CD4-positive, CD25-positive, alpha-beta regulatory T cell (primary cell): ENCODE results near the gene RMDN3. TPM values are rescaled to one million over a fixed set of nuclear protein-coding genes. Genes with fewer than 3 reads are reported as not detected.

ENCODE experiments used
- ATAC-seq, 2 donors: fragments of 150-1000 bp; cut with Tn5 transposase; one replicate each; pipeline ENCODE4 v1.10.0; 2021; ENCODE audit warnings: low read depth in 2 of 2, moderate number of reproducible peaks in 2 of 2, moderate library complexity in 1 of 2
- DNase-seq, 3 donors: peaks; one replicate each; pipeline versions ENCODE4 v3.0.0 to v3.0.0-alpha.2; 2012 to 2022; ENCODE audit warnings: mixed read lengths in 1 of 3
- H3K27ac ChIP-seq: one replicate; pipeline ENCODE4 v1.7.0; 2013; ENCODE audit warnings: mild to moderate bottlenecking, low read length; ENCODE audit not compliant: insufficient read depth, poor library complexity, severe bottlenecking
- H3K27me3 ChIP-seq: one replicate; pipeline ENCODE4 v1.7.0; 2013; ENCODE audit warnings: low read length; ENCODE audit not compliant: control insufficient read depth, insufficient read depth
- H3K36me3 ChIP-seq: one replicate; pipeline ENCODE4 v1.7.0; 2013; ENCODE audit warnings: mild to moderate bottlenecking, low read length, moderate library complexity; ENCODE audit not compliant: control insufficient read depth, insufficient read depth
- H3K4me1 ChIP-seq: 2 replicates; pipeline ENCODE4 v1.7.0; 2013; ENCODE audit warnings: mild to moderate bottlenecking, low read length; ENCODE audit not compliant: insufficient read depth, control insufficient read depth, poor library complexity, severe bottlenecking
- H3K4me3 ChIP-seq: one replicate; pipeline ENCODE4 v1.7.0; 2013; ENCODE audit warnings: low read depth, mild to moderate bottlenecking, low read length, moderate library complexity
- H3K9me3 ChIP-seq, 2 experiments: 1 replicate in 1 of 2; 2 replicates in 1 of 2; pipeline ENCODE4 v1.7.0; 2013; ENCODE audit warnings: low read length in 2 of 2, mild to moderate bottlenecking in 1 of 2, moderate library complexity in 1 of 2; ENCODE audit not compliant: control insufficient read depth in 2 of 2
- H3K27ac Mint-ChIP-seq, 3 donors: one replicate each; pipeline ENCODE4 v1.8.0; 2020 to 2022; ENCODE audit warnings: mild to moderate bottlenecking in 3 of 3, mixed read lengths in 3 of 3, moderate library complexity in 2 of 3
- H3K27me3 Mint-ChIP-seq: one replicate; pipeline ENCODE4 v1.8.0; 2022; ENCODE audit warnings: mild to moderate bottlenecking, mixed read lengths
- H3K36me3 Mint-ChIP-seq: one replicate; pipeline ENCODE4 v1.8.0; 2020; ENCODE audit warnings: mixed read lengths
- H3K4me1 Mint-ChIP-seq, 4 donors: one replicate each; pipeline ENCODE4 v1.8.0; 2020 to 2022; ENCODE audit warnings: mixed read lengths in 4 of 4, mild to moderate bottlenecking in 1 of 4
- H3K4me3 Mint-ChIP-seq, 4 donors: one replicate each; pipeline ENCODE4 v1.8.0; 2020 to 2022; ENCODE audit warnings: mild to moderate bottlenecking in 4 of 4, mixed read lengths in 4 of 4, moderate library complexity in 3 of 4
- H3K9me3 Mint-ChIP-seq, 7 donors: one replicate each; pipeline ENCODE4 v1.8.0; 2020 to 2022; ENCODE audit warnings: mixed read lengths in 7 of 7, mild to moderate bottlenecking in 3 of 7, moderate library complexity in 2 of 7
- polyA plus RNA-seq, 4 donors: library from polyadenylated mRNA; unstranded; fragments of 300-500 nt; fragmentation: Illumina TruSeq; gene quantifications; one replicate each; pipeline ENCODE4 v1.2.3, GENCODE V29; 2021
- total RNA-seq: library from RNA; stranded (reverse); gene quantifications from one replicate; pipeline ENCODE4 v1.2.3, GENCODE V29; 2022

RMDN3 gene
- total and polyA plus RNA-seq, 5 donors from 2014 or later = 17.6 to 27.7 (median 22.0) TPM

GRCh38 chr15:40771242-40771641, 16.2 kb upstream of the RMDN3 start:
- no peak overlapping the region for H3K4me3 ChIP-seq
- no peaks in the 10 kb centered on the region for H3K27me3 ChIP-seq
- H3K9me3 ChIP-seq = no peaks in the 10 kb centered on the region
- peaks cover 8% of the 10 kb centered on the region for H3K36me3 Mint-ChIP-seq
- DNase-seq (no peak), ATAC-seq (no peak)
- H3K36me3 ChIP-seq = peaks cover 35% of the 10 kb centered on the region
- H3K27ac ChIP-seq = no peak overlapping the region
- H3K27ac Mint-ChIP-seq = peak overlapping the region in 1 of 3 donors; percentile 94
- peaks cover 19% of the 10 kb centered on the region for H3K4me1 ChIP-seq
- H3K4me3 Mint-ChIP-seq = no peak overlapping the region
- H3K9me3 Mint-ChIP-seq = no peaks in the 10 kb centered on the region
- H3K4me1 Mint-ChIP-seq = peaks cover 0 to 30% (median 12%) of the 10 kb centered on the region in 4 donors
- no peaks in the 10 kb centered on the region for H3K27me3 Mint-ChIP-seq

GRCh38 chr15:40770147-40770721, 15.2 kb upstream of the RMDN3 start:
- peak overlapping the region; percentile 60 for H3K27ac ChIP-seq
- peaks cover 29% of the 10 kb centered on the region for H3K4me1 ChIP-seq

GRCh38 chr15:40769274-40770146, 14.5 kb upstream of the RMDN3 start, which contains the start of gene C15orf62:
TSS of gene C15orf62 (plus strand) at chr15:40769980. CDS start at chr15:40770496, 516 bp downstream.
- Histone ChIP-seq H3K36me3 (peaks cover 17% of the 10 kb centered on the region), H3K9me3 (no peaks in the 10 kb centered on the region), H3K4me3 (no peak within 1 kb of the TSS), H3K27ac (peak within 1 kb of the TSS; percentile 60), H3K27me3 (no peaks in the 10 kb centered on the region), H3K4me1 (peaks cover 36% of the 10 kb centered on the region)
- Mint-ChIP-seq H3K4me3 (peak within 1 kb of the TSS; percentile 69 to 89 (median 84)), H3K27ac (peak within 1 kb of the TSS; percentile 92 to 94 (median 92)), H3K27me3 (no peaks in the 10 kb centered on the region), H3K4me1 (peaks cover 7 to 47% (median 19%) of the 10 kb centered on the region in 4 donors), H3K36me3 (peaks cover 3% of the 10 kb centered on the region), H3K9me3 (no peaks in the 10 kb centered on the region)
- peak; percentile 34 to 71 (median 45) for DNase-seq
- ATAC-seq = peak; percentile 64 to 75

More at GRCh38 chr15:40770147-40770721, 15.2 kb upstream of the RMDN3 start:
- Histone ChIP-seq H3K27me3 (no peaks in the 10 kb centered on the region), H3K36me3 (peaks cover 25% of the 10 kb centered on the region), H3K9me3 (no peaks in the 10 kb centered on the region), H3K4me3 (no peak overlapping the region)
- peak overlapping the region in 3 of 4 donors; percentile 69 to 89 (median 88) for H3K4me3 Mint-ChIP-seq
- H3K9me3 Mint-ChIP-seq = no peaks in the 10 kb centered on the region
- ATAC-seq = no peak
- DNase-seq = peak in 1 of 3 donors; percentile 27
- peaks cover 3 to 40% (median 15%) of the 10 kb centered on the region in 4 donors for H3K4me1 Mint-ChIP-seq
- peaks cover 8% of the 10 kb centered on the region for H3K36me3 Mint-ChIP-seq
- peak overlapping the region; percentile 90 to 94 (median 92) for H3K27ac Mint-ChIP-seq
- no peaks in the 10 kb centered on the region for H3K27me3 Mint-ChIP-seq

- DNase-seq (peak in 1 of 3 donors; percentile 36), ATAC-seq (no peak)
- peak overlapping the region; percentile 66 to 94 (median 92) for H3K27ac Mint-ChIP-seq
These were observed 13.6 kb upstream of the RMDN3 start for GRCh38 chr15:40768521-40769273.

GRCh38 chr15:40767838-40768500, 12.9 kb upstream of the RMDN3 start:
- no peak for DNase-seq
- no peaks in the 10 kb centered on the region for H3K27me3 ChIP-seq
- H3K4me1 Mint-ChIP-seq = peaks cover 7 to 55% (median 19%) of the 10 kb centered on the region in 4 donors
- H3K4me3 Mint-ChIP-seq = peak overlapping the region in 2 of 4 donors; percentile 51 to 81
- H3K27me3 Mint-ChIP-seq = no peaks in the 10 kb centered on the region
- no peaks in the 10 kb centered on the region for H3K9me3 ChIP-seq
- peaks cover 49% of the 10 kb centered on the region for H3K4me1 ChIP-seq
- no peak for ATAC-seq
- H3K36me3 ChIP-seq = peaks cover 5% of the 10 kb centered on the region
- H3K9me3 Mint-ChIP-seq = no peaks in the 10 kb centered on the region
- H3K4me3 ChIP-seq = no peak overlapping the region
- peak overlapping the region in 2 of 3 donors; percentile 83 to 94 for H3K27ac Mint-ChIP-seq
- H3K36me3 Mint-ChIP-seq = no peaks in the 10 kb centered on the region
- no peak overlapping the region for H3K27ac ChIP-seq

More at GRCh38 chr15:40768521-40769273, 13.6 kb upstream of the RMDN3 start:
- Histone ChIP-seq H3K36me3 (peaks cover 11% of the 10 kb centered on the region), H3K4me3 (no peak overlapping the region), H3K27me3 (no peaks in the 10 kb centered on the region), H3K9me3 (no peaks in the 10 kb centered on the region), H3K4me1 (peaks cover 42% of the 10 kb centered on the region), H3K27ac (peak overlapping the region; percentile 60)
- H3K36me3 Mint-ChIP-seq = no peaks in the 10 kb centered on the region
- H3K4me1 Mint-ChIP-seq = peaks cover 7 to 49% (median 19%) of the 10 kb centered on the region in 4 donors
- H3K4me3 Mint-ChIP-seq = peak overlapping the region; percentile 62 to 89 (median 84)
- no peaks in the 10 kb centered on the region for H3K27me3 Mint-ChIP-seq
- H3K9me3 Mint-ChIP-seq = no peaks in the 10 kb centered on the region

GRCh38 chr15:40766906-40767837, 12.1 kb upstream of the RMDN3 start:
- Histone ChIP-seq H3K9me3 (no peaks in the 10 kb centered on the region), H3K36me3 (peaks cover 5% of the 10 kb centered on the region), H3K4me3 (no peak overlapping the region), H3K27ac (no peak overlapping the region), H3K4me1 (peaks cover 50% of the 10 kb centered on the region), H3K27me3 (no peaks in the 10 kb centered on the region)
- H3K27ac Mint-ChIP-seq = peak overlapping the region in 1 of 3 donors; percentile 26
- no peaks in the 10 kb centered on the region for H3K27me3 Mint-ChIP-seq
- H3K9me3 Mint-ChIP-seq = no peaks in the 10 kb centered on the region
- no peak for DNase-seq
- no peaks in the 10 kb centered on the region for H3K36me3 Mint-ChIP-seq
- peak overlapping the region in 1 of 4 donors; percentile 81 for H3K4me3 Mint-ChIP-seq
- ATAC-seq = no peak
- H3K4me1 Mint-ChIP-seq = peaks cover 7 to 61% (median 19%) of the 10 kb centered on the region in 4 donors
